Epithelial cell of prostate (primary cell): Measurements from ENCODE around the gene SEC23IP.

Experiments used
- DNase-seq: peaks from one replicate; pipeline ENCODE4 v3.0.0-alpha.2; 2011; ENCODE audit warnings: low read depth, low spot score
- H3K27ac ChIP-seq: fragments of 450-650 bp; 2 replicates; pipeline ENCODE4 v1.5.1; 2017; ENCODE audit warnings: mild to moderate bottlenecking

SEC23IP gene

GRCh38 chr10:119931871-119932270 is 39.3 kb downstream of the SEC23IP start:
- DNase-seq, result no peak
- peak overlapping the region; percentile 33 for H3K27ac ChIP-seq

- no peak for DNase-seq
- no peak overlapping the region for H3K27ac ChIP-seq
These were observed 40.1 kb downstream of the SEC23IP start for GRCh38 chr10:119932631-119933030.

- no peak overlapping the region for H3K27ac ChIP-seq
- DNase-seq, result no peak
These were observed 40.6 kb downstream of the SEC23IP start for GRCh38 chr10:119933179-119933578.

- no peak for DNase-seq
- H3K27ac ChIP-seq, result no peak overlapping the region
These were observed 48.0 kb downstream of the SEC23IP start for GRCh38 chr10:119940487-119940886.

GRCh38 chr10:119942973-119943372 is 50.4 kb downstream of the SEC23IP start:
- H3K27ac ChIP-seq, result no peak overlapping the region
- DNase-seq, result no peak

GRCh38 chr10:119945805-119946204 is 53.3 kb downstream of the SEC23IP start:
- DNase-seq, result no peak
- H3K27ac ChIP-seq, result no peak overlapping the region

GRCh38 chr10:119947300-119947699 is 54.8 kb downstream of the SEC23IP start:
- no peak overlapping the region for H3K27ac ChIP-seq
- no peak for DNase-seq

GRCh38 chr10:119957451-119957850 is 64.9 kb downstream of the SEC23IP start:
- no peak for DNase-seq
- H3K27ac ChIP-seq, result no peak overlapping the region

GRCh38 chr10:119962837-119963236 is 70.3 kb downstream of the SEC23IP start:
- H3K27ac ChIP-seq, result no peak overlapping the region
- no peak for DNase-seq

- no peak overlapping the region for H3K27ac ChIP-seq
- DNase-seq, result no peak
These were observed 74.5 kb downstream of the SEC23IP start for GRCh38 chr10:119967066-119967465.

GRCh38 chr10:119969609-119970008 is 77.1 kb downstream of the SEC23IP start:
- no peak for DNase-seq
- no peak overlapping the region for H3K27ac ChIP-seq

GRCh38 chr10:119970107-119970506 is 77.6 kb downstream of the SEC23IP start:
- DNase-seq, result no peak

GRCh38 chr10:119970963-119971362 is 78.4 kb downstream of the SEC23IP start:
- DNase-seq, result no peak

More at GRCh38 chr10:119970107-119970506, 77.6 kb downstream of the SEC23IP start:
- no peak overlapping the region for H3K27ac ChIP-seq

GRCh38 chr10:119973281-119973680 is 80.8 kb downstream of the SEC23IP start:
- no peak for DNase-seq
- no peak overlapping the region for H3K27ac ChIP-seq

More at GRCh38 chr10:119970963-119971362, 78.4 kb downstream of the SEC23IP start:
- H3K27ac ChIP-seq, result no peak overlapping the region

GRCh38 chr10:119976421-119976820 is 83.9 kb downstream of the SEC23IP start:
- no peak overlapping the region for H3K27ac ChIP-seq
- no peak for DNase-seq

GRCh38 chr10:119980956-119981750 is 88.6 kb downstream of the SEC23IP start:
- no peak for DNase-seq
- H3K27ac ChIP-seq, result no peak overlapping the region

GRCh38 chr10:119981826-119982225 is 89.3 kb downstream of the SEC23IP start:
- DNase-seq, result no peak
- no peak overlapping the region for H3K27ac ChIP-seq

- DNase-seq, result no peak
- no peak overlapping the region for H3K27ac ChIP-seq
These were observed 95.8 kb downstream of the SEC23IP start for GRCh38 chr10:119988333-119988732.

- no peak overlapping the region for H3K27ac ChIP-seq
- no peak for DNase-seq
These were observed 97.4 kb downstream of the SEC23IP start for GRCh38 chr10:119989966-119990365.

GRCh38 chr10:119991066-119991465 is 98.5 kb downstream of the SEC23IP start:
- no peak overlapping the region for H3K27ac ChIP-seq
- no peak for DNase-seq

- H3K27ac ChIP-seq, result no peak overlapping the region
- no peak for DNase-seq
These were observed 99.3 kb downstream of the SEC23IP start for GRCh38 chr10:119991816-119992215.
